GM21529 (cell line): ENCODE results near the gene TRAF3IP1.
"Not testable (repeated sequence)": the region's sequence is repeated elsewhere in the genome, so short reads cannot be mapped to it uniquely, and the experiment has no call there.

Experiments used
- ATAC-seq: cut with Tn5 transposase; IDR thresholded peaks from one replicate; pipeline ENCODE4 v1.9.1; 2021; ENCODE audit not compliant: unreplicated experiment

TRAF3IP1 gene

DNA sequence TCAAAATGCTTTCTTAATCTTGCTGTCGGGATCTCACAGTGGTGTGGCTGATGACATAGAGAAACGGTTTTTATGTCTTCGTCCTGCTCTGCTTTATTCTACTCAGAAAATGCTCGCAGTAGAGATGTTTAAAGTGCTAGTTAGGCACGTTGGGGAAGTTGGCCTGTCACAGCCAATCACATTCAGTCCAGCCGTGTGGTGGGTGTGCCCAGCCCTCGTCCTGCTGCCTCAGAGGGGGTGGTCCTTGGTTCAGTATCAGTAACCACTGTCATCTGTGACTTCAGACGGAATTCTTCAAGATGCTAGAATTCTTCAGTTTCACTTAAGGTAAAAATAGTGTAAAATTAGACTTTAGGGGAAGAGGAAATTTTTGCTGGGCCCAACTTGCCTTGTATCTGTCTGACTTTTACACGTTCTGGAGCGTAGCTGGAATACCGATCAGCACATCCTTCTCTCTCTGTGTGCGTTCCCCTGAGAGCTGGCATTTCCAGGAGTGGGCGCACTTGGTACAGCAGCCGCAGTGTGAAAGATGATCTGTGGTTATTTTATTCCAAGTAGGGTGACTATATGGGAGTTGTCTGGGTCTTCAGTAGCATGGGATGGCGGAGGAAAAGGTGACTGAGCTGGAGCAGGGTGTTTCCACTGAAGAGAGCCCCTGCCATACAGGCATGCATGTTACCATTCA lies 18.5 kb downstream of the TRAF3IP1 start:
- ATAC-seq, result no peak

DNA sequence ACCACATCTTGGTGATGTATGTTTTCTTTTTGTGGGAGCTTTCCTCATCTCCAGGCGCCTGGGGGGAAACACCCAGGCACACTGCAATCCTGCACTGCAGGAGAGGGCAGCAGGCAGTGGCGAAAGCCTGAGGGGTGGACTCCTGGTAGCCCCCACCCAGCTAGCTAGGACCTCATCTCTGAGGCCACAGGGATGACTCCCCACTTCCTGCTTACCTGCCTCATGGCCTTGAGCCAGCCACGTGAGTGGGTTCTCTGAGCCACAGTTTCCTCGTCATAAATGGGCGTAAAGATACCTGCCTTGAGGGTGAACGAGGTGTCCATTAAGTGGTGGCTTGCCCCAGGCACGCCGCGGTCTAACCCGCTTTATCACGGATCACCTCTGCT lies 19.1 kb downstream of the TRAF3IP1 start:
- no peak for ATAC-seq

DNA sequence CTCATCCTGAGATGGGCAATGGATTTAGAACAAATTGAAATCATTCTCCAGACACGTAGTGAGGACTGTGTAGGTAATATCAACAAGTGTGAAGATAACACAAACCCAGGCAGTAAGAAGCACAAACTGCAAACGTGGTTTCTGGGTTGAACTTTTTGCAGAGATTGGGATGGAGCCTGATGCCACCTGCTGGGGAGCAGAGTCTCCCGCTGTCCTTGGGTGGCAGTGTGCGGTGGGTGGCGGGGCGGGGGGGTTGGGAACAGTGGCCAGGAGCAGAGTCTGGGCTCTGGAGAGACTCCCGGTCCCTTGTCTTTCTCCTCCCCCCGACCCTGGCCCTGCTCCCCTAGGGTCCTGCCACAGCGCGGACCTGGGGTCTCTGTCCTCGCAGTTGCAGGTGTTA lies 19.5 kb downstream of the TRAF3IP1 start:
- no peak for ATAC-seq

DNA sequence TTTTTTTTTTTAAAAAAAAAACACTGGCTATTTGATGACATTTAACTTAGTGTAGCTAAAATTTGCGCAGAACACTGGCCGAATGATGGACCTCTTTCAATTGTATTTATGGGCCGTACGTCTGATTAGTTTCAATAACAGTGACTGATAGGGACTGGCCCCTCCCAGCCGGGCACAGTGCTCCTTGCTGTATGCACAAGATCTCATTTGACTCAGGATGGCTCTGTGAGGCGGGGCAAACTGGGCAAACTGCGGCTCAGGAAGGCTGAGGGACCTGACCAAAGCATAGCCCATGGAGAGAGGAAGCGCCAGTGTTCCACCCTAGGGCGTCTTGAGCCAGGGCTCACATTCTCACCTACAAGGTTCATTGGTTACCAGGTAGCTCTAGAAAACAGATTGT lies 21.2 kb downstream of the TRAF3IP1 start:
- ATAC-seq, result no peak

DNA sequence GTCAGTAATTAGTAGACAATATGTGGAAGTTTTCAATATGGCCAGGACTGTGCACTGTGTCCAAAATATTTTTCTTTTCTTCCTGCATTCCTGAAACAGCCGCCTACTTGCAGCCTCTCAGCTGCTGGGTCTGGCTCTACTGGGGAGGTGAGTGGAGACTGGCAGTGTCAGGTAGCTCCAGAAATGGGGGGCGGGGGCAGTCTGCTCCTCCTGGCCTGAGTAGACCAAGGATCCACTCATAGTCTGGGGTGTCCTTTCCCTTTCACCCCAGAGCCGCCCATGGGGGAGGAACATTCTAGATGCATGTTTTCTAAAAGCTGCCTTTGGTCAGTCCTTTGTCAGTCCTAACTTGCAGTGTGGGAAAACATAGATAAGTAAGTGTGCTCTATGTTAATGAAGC lies 23.7 kb downstream of the TRAF3IP1 start:
- ATAC-seq, result no peak

DNA sequence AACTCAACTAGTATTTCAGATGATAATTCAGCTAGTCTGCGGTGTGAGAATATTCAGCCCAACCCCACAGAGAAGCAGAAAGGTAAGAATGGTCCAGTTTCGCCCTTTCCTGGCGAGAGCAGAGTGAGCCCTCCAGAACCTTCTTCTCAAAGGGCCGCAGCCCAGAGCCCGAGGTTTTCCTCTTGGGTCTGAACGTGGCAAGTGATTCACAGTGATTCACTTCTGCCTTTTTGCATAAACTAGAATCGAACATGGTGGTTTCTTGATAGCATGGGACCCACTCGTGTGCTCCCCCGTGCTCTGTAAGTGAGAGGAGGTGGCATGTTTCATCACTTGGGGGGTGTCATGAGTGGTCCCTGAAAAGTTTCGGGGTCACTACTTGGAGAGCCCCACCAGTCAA lies 24.2 kb downstream of the TRAF3IP1 start:
- no peak for ATAC-seq

DNA sequence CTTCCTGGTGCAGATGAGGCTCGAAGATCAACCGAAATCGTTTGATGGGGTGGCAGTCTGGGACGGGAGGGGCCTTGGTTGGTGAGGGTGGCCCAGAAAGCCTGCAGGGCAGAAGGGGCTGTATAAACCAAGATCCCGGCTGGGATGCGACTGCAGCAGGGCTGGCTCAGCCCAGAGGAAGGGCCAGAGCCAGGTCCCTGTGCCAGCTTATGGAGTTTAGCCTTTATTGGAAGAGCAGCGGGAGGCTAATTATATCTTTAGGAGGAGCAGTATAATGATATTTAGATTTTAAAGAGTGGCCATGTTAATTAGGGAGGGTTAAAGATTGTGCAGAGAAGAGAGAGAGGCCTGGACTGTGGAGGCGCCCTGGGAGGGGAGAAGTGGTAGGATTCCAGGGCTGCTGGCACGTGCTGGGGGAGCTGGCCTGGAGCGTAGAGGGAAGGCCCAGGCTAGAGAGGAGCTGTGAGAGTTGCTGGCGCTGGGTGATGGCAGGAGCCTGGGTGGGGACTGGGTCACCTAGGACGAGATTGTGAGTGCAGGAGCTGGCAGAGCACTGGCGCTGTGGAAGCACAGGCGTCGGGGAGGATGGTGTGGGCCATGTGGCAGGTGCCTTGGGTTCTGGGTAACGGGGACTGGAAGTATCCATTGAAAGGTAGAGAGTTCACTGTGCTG lies 25.1 kb downstream of the TRAF3IP1 start:
- ATAC-seq, result no peak

DNA sequence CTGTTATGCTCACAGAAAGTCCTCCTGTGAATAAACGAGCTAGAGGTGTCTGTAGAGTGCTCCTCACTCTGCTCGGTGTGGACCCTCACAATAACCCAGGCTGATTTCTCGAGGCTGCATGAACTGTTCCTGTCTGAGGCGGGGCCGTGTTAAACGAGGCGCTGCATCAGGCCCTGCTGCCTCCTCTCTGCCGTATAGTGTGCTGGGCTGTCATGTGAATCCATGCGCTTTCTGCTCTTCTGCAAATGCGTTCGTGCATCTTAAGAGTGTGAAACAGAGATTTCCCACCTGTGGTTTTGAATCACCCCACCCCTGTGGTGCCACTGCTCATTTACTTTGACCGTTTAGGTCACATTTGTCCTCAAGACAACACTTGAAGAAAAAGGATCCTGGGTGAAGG lies 26.2 kb downstream of the TRAF3IP1 start:
- ATAC-seq, result no peak

DNA sequence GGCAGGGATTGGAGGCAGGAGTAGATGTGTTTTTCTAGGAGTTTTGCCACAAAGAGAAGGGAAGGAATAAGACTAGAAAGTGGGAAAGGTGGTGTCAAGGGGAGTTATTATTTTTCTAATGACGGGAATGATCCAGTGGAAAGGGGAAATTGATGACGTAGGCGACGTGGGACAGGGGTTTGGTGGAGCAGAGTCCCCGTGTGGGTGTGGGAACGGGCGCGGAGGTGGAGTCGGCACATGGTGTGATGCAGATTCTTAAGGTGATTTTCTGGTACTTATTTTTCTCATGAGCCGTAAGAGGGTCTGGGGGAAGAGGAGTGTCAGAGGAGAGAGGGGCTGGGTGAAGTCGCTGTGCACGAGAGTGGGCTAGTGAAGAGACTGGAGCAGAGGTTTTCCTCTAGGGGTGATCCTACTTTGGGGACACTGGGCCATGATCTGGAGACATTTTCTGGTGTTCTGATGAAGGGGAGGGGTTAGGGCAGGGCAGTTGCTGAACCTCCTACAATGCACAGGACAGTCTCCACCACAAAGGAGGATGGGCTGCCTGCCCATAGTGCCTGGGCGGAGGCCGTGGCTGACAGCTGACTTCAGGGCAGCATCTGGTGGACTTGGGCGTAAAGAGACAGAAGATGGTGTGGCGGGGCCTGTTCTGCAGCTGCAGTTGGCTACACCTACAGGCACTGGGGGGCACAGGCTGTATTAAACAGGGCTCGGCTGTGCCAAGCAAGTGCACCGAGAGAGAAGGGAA lies 30.0 kb downstream of the TRAF3IP1 start:
- no peak for ATAC-seq

DNA sequence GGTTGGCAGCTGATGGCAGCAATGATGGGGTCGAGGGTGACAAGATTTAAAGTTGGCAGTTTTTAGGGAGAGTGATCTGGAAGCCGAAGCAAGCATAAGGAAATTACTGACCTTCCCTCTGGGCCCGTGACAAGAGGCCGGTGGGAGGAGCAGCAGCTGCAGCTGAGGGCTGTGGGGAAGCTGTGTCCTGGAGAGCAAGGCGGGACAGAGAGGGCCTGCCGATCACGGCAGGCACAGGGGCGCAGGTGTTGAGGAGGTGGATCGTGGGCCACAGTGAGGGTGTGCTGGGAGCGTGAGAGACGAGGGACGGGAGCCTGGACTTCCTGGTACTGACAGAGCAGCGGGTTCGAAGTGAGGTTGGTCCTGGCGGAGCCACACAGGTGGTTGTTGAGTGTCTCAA lies 31.0 kb downstream of the TRAF3IP1 start:
- no peak for ATAC-seq

DNA sequence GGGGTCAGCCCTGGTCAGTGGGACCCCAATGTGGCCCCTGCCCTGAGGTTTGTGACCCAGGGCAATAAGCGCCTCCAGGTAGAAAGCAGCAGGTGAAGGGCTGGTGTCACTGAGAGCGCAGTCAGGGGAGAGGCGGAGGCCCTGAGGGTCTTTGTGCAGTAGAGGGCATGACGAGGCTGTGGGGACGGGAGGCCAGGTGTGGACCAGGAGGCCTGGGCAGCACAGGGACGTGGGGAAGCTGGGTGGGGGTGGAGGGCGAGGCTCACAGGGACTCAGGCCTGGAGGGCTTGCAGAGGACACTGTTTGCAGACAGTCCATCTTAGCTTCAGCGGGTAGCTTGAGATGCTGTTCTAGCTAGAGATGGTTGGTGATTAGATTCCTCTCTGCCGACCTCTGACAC lies 32.0 kb downstream of the TRAF3IP1 start:
- no peak for ATAC-seq

DNA sequence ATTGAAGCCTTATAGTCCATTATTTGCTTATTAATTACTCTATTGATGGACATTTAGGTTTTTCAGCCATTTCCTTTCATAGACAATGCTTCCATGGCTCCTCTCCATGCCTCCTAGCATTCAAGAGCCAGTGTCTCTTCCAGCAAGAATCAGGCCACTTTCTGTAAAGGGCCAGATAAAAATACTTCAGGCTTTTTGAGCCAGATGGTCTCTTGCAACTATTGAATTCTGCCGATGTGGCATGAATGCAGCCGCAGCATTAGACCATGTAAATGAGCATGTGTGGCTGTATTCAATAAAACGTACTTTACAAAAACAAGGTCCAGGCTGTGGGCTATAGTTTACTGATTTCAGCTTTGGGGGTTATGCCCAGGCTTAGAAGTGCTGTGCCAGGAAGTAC lies 38.5 kb downstream of the TRAF3IP1 start:
- ATAC-seq, result no peak

DNA sequence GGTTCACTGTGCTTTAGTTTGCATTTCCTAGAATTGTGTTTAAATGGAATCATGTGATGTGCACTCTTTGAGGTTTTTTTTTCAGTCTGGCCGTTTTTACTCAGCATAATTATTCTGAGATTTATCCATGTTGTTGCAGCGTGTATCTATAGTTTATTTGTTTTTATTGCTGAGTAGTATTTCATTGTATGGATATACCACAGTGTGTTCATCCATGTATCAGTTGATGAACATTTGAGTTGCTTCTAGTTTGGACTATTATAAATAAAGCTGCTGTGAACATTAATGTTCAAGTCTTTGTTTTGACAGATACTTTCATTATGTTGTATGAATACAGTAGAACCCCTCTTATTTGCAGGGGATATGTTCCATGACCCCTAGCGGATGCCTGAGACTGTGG lies 39.1 kb downstream of the TRAF3IP1 start:
- no peak for ATAC-seq

DNA sequence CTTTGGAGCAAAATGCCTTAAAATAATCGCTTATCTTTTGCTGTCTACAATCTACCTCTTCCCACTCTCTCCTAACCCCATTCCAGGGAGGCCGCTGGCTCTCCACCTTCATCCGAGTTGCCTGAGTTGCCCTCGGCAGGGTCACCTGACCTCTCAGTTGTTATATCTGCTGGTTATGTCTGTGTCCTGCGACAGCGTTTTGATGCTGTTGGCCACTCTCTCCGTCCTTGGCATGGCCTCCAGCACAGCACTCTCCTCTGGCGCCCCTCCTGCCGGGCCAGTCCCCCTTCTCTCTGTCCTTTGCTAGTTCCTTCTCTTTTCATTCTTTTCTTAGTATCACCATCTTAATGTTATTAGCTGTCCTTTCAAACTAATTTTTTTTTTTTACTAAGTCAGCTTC lies 41.6 kb downstream of the TRAF3IP1 start:
- no peak for ATAC-seq

DNA sequence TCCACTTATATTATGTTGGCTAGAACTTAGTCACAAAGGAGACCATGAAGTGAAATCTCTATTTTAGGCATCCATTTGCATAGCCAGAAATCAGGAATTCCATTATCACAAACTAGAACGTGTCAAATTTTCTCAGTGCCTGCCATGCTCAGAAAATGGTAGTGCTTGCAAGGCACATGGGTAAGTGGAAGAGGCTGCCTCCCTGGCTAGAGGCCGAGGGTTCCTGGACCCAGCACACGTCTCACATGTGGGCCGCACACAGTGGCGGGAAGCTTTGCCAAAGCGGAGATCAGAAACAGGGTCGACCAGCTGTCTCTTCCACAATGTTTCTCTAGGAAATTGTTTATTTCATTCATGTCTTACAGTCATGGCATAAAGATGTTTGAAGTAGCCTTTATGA lies 42.3 kb downstream of the TRAF3IP1 start:
- no peak for ATAC-seq

DNA sequence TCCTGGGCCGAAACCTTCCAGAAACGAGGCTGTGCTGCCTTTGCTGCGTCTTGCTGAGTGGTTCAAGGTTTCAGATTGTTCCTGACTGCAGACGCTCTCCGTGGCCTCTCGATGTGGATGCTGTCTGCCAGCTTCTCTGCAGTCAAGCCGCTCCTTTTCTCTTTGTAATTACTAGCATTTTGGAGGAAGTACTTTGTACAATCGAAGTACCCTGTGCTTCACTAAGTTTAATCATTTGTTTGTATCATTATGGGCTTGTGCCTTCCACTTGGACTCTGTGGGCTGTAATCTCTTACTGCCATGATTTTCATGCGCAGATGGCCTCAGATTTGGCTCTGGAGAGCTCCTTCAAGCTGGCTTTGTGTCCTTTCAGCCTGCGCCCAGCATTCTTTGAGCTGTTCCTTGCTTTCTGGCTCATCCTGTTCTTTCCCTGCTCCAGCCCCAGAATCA lies 49.3 kb downstream of the TRAF3IP1 start:
- no peak for ATAC-seq

DNA sequence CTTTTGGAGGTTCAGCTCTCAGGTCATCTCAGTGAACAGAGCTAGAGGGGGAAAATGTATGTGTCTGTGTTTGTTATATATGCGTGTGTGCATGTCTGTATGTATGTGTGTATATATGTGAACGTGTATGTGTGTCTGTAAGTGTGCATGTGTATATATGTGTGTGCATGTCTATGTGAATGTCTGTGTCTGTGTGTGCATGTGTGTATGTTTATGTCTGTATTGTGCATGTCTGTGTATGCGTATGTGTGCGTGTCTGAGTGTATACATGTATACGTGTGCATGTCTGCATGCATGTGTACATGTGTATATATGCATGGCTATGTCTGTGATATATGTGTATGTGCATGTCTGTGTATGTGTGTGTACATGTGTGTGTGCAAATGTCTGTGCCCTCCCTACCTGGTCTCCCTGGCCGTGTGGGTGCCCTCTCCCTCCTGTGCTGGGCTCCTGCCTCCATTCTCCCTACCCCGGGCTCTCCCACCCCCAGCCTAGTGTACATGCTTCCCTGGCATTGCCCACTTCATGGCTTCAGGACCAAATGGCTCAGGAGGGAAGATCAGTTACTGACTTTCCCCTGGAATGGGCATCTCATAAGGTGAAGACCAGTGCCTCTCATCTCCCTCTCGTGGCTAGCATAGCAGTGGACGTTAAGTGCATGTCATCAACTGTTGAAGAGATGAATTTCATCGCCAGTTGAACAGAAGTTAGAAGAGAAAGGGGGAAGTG lies 49.9 kb downstream of the TRAF3IP1 start:
- no peak for ATAC-seq

DNA sequence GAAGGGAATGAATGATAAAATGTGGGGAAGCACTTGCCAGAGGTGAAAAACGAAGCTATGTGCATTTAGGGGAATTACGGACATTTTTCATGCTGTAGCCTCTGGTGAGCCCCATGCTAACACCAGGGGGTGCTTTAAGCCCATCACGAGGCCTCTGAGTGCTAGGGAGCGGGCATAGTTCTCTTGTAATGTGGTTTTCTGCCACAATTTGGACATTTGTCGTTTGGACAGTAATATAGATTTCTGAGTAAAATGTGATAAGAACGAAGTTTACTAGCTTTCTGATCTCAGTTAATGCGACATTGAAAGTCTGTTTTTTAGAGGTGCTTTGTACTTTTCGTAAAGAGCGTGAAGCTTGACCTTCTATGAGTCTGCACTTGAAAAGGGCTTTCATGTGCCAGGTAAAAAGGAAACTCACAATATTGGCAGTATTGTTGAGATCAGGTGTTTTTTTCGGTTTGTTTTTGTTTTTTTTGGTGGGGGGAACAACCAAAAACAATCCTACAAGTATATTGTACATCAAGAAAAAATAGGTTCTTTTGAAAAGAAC lies 50.6 kb downstream of the TRAF3IP1 start:
- ATAC-seq, result no peak

DNA sequence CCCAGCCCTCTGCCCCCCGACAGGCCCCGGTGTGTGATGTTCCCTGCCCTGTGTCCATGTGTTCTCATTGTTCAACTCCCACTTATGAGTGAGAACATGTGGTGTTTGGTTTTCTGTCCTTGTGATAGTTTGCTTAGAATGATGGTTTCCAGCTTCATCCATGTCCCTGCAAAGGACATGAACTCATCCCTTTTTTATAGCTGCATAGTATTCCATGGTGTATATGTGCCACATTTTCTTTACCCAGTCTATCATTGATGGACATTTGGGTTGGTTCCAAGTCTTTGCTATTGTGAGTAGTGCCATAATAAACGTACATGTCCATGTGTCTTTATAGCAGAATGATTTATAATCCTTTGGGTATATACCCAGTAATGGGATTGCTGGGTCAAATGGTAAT lies 52.0 kb downstream of the TRAF3IP1 start:
- not testable (repeated sequence) for ATAC-seq

DNA sequence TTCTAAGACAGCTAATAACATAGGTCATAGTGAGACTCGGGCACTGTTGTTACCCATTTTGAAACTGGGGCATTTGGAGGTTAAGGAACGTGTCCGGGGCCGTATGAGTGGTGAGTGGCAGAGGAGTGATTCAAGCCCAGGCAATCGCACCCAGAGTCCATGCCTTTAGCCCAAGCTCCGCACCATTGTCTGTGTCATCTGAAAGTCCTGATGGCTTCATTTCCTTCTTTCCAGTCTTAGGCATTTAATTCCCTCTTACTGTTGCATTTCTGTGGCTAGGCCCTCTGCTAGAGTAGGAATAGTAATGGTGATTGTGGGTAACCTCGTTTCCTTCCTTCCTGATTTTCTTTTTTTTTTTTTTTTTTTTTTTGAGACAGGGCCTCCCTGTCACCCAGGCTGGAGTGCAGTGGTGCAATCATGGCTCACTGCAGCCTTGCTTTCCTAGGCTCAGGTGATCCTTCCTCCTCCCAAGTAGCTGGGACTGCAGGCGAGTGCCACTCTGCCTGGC lies 56.6 kb downstream of the TRAF3IP1 start:
- no peak for ATAC-seq
